EH (cell line): ENCODE results near the gene NUP210L.

Source experiments
- DNase-seq: peaks from one replicate; pipeline ENCODE4 v3.0.0-alpha.2; 2015; ENCODE audit warnings: low read depth

Gene NUP210L

DNA sequence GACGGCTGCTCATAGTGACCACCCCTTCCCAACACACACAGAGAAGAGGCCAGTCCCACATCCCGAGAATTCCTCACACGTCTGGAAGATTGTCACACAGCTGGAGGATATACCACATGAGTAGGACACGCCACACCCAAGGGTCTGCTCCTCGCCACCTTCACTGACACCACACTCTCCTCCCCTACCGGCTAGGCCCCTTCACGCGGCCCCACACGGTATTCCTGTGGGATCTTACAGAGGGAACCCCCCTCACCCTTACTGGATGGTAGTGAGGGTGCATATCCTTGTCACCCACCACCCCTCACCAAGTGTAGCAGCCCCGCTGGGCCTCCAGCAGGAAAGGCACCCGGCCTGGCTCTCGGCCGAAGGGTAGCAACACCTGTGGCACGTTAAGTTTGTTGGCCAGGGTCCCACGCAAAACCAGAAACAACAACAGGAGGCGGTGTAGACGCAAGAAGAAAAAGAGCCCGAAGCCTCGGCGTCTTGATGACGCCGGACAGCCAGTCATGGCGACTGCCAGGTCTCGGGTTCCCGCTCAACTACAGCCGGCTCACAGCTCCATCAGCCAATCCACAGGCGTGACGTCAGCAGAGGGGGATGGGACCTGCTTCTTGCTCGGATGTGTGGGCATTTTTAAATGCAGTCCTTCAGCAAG, at the start of gene NUP210L:
NUP210L (minus strand) TSS at position 540 of the 658 bp plus-strand sequence.
- DNase-seq, result peak; percentile 42

DNA sequence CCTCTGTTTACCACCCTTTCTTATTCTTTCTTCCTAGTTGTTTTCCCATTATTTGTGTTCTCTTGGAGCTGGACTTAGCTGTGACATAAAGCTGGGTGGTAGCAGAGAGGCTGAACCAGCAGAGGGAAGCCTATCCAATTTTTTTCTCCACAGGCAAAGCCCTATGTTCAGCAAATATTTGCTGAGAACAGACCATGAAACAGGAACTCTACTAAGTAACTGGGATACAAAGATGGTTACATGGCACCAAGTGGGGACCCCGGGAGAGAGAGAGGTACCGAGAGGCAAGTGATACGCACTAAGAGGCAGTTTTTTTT, 44.6 kb upstream of the NUP210L start:
- DNase-seq, result peak; percentile 33

DNA sequence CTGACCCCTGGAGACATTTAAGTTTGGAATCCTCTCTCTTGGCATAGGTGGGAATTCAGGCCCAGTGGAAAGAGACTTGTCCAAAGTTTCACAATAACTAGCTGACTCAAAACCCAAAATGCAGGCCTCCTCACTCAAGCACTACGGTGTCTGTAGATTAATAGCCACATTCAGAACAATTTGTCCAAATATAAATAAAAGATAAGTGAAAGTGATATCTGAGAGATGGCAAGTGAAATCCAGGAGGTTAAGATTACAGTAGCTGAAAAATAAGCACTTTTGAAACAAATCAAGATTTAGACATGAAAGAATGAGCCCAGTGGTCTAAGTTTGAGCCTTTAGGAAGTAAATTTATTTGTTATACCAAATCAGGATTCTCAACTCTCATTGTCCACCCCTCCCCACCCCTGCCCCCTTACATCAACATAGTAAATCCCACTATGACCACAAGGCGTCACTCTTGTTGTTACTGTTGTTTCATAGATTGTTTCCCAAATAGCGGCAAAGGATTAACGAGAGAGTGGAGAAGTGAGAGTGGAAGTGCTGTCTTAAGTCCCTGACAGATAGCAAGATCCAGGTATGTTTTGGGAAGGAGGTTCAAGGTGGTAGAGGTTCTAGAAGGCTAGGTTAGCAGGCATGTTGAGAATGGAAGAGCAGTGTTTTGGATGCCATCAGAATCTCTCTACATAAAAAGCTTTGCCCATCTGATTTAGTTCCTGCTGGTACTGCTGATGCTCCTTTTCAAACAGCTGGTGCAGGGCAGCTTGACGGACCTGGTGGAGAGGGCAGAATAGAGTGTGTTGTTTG, 44.1 kb upstream of the NUP210L start:
- peak; percentile 68 for DNase-seq

DNA sequence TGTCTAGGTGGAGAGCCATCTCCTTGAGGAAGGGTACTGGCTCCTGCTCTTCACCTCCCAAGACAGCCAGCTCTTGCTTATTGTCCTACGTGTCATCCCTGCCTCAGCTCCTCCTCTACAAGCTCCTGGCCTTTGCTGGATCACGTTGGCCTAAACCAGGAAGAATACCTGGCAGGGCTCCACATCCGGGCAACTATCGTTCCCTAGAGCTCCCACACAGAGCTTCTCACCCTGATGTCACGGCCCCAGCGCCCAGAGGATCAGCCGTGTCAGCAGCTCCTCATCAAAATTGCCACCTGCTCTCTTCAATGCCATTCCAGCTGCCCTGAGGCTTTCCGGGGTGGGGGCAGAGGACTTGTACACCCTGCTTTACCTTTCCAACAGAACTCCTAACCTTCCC, 38.9 kb upstream of the NUP210L start:
- DNase-seq, result peak; percentile 48

DNA sequence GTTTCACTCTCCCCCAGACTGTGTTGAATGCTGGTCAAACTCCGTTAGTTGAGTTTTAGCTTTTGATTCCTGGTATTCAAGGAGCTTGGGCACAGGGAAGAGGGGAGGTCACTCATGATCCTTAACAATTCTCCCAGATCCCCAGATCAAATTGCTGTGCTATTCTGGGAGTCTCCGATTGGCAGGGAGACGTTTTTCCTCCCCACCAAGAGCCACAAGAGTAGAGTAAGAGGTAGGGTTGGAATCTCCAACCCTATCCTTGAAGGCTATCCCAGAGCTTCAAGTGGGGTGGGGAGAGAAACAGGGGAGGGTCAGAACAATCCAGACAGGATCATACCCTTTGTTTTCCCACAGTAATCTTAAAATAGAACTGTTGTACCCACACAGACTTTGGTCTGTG, 37.6 kb upstream of the NUP210L start:
- DNase-seq, result no peak

DNA sequence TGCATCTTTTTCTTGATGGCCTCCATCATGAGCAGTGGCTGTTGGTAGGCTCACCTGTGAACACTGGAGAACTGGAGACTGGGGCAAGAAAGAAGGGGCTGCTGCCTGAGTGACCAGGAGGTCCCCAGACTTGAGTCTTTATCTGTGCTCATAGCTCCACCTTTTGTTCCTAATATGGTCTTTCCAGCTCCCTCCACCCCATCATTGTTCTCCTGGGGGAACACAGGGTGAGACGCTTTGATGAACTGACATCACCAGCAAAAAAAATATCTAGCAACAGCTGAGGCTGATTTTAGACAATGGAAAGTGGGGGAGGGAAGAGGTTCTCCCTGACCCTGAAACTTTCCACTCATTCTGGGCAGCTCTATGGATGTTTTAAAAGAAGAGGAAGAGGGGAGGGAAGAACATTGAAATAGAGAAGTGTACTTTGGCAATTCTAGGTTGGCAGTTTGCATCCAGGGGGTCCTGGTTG, 37.2 kb upstream of the NUP210L start, which contains the start of gene TPM3:
TPM3 (minus strand) TSS at position 111 of the 472 bp plus-strand sequence; CDS start at position 29, 82 bp downstream.
- no peak for DNase-seq

DNA sequence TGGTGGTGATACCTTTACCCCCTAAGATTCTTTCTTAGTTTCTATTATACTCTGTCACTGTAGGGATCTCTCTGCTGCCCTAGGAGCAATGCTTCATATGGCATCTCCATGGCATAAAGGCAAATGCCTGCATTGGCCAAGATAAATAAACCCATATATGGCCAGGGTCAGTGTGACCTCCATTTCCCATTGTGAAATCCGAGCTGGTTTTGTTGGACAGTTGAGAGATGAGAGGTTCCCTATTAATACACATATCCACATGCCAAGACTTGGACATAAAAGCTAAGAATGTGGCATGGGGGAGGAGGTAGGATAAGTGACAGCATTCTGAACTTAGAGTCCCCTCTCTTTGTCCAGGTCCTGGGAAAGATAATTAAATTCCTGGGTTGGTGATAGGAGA, 35.7 kb upstream of the NUP210L start:
- peak; percentile 89 for DNase-seq

DNA sequence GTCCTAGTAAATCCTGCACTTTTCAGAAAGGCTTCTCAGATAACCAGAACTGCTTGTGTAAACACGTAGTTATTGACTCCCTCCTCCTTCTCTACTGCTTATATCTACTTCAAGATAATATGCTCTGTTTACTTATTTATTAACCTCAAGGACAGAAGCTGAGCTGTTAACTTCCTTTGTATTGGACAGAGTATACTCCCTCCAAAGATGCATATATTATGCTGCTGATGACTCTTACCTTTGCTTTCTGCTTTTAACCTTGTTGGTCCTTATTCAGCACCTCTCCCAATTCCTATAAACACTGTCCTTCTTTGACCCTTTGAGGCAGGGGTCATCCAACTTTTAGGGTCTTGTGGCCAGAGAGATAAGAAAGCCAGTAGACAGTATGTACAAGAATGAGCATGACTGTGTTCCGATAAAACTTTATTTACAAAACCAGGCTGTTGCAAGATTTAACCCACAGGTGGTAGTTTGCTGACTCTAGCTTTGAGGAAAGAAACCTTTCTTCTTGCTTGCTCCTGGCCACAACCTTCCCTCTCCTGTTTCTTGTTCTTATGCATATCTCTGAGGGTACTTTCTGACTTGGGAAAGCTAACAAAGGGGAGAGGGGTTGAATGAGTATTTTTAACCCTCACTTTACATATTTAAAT, 32.1 kb upstream of the NUP210L start:
- no peak for DNase-seq

DNA sequence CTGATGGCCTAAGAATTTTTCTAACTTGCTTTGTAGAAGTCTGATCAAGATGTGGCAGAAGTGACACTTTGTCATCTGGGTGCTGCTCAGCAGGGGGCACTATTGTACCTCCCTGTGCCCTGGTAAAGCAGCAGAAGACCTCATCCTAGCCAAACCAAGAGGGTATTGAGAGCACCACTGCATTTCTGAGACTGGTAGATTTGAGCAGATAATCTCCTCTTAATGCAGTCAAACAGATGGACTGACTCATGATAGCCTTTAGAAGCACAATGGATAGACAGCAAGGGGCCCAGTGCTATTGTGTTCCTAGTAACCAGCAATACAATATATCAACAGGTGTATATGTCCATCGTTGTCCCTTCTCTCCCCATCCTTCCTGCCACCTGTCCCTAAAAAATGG, 31.3 kb upstream of the NUP210L start:
- DNase-seq, result peak; percentile 60

DNA sequence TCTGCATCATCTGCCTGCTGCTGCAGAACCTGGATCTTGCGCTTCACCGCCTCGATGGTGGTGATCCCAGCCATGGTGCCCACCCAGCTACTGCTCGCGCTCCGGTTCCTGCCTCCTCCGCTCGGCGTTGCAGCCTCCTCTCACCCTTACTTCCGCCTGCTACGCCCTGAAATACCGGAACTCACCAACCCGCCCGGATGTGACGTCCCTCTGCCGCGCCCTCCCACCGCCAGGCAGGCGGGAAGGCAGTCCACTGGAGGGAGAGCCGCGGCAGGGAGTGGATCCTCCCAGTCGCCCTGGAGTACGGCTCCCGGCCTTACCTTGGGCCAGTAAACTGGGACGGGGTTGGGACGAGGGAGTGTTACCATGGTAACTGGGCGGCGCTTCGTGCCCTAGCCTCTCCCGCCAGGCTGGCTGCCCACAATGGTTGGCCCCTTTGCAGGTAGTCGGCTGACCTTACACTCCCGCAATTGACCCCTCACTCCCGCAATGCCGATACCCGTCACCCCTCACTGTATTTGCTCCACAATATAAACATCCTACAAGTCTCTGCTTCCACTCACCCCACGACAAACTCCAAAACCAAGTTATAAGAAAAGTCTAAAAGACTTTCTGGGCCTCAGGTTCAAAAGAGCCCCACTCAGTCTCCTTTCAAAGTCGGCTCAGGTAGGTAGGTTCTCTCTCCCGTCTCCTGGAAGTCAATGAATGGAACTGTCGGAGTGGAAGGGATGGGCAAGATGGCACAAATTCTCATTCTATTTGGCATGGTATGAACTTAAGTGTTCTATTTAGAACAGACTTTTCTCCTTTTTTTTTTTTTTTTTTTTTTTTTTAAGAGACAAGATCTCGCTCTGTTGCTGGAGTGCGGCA, 28.4 kb upstream of the NUP210L start:
- DNase-seq, result peak; percentile 97

DNA sequence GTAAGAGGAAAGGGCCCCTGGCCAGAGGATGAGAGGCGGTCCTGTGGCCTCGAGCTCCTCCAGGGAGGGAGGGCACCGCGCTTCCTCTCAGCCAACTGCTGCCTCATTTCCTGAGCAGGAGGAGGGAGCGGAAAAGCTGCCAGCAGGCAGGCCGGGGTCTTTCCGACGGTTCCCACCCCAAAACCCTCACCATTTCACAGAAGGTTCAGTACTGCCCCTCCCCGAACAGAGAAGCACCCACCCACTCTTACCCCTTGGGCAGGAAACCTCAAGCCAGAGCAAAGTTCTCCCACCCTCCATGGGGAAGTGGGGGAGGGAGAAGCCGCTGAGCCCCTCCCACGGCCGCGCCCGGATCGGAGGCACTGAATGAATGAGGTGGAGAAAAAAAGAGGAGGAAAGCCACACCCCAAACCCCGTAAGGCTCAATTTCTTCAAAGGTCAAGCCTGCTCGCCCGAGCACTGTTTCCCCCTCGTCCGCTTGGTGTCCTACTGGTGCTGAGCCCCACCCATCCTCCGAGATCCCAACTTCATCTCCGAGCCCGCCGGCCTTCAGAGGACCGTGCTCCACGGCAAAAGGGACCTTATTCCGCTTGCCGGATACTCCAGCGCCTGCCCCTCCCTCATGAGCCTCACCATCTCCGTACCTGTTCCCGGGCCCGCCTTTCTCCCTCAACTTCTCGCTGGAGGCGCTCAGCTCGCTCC, 27.6 kb upstream of the NUP210L start:
- peak; percentile 80 for DNase-seq

DNA sequence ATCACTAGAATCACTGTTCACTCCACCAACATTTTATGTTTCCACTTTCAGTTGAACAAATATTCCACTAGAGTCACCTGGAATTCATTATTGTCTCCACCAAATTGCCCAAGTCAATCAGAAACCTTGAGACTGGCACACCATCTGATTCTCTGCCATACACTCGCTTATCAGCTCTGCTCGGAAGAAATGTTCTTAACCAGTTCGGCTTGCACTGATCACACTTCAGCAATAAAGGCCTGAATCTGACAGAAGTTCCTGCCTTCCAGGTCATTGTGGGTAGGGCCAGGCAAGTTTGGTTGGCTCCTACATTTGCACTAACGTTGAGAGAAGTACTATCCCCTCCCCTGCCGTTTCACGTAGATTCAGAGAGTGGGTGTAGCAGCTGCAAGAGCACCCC, 27.1 kb upstream of the NUP210L start:
- no peak for DNase-seq

DNA sequence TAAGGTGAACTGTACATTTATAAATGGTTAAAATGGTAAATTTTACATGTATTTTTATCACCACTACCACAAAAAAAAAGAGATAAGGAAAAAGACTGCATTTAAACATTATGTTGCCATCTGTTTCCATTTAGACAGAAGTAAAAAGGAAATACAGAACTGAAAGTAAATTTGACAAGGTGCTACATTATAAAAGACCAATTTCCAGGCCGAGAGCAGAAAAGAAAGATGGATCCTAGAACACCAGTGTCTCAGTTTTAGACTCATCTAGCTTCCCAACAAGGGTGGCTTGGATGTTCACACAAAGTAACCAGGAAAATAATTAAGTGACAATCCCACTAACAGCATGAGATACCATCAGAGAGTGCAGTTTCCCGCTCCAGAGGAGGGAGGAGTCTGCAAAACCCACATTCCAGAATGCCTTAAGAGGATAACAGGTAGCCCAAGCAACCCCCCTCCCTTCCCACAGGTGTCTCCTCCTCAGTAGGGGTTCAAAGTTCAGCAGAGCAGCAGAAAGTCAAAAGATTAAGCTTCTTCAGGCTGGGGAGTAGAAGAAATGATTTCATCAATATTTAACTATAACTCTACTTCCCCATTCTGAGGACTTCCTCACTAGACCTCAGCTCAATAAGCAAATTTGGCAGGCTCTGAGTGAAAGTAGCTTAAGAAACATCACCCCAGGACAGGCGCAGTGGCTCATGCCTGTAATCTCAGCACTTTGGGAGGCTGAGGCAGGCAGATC, 25.2 kb upstream of the NUP210L start:
- no peak for DNase-seq

DNA sequence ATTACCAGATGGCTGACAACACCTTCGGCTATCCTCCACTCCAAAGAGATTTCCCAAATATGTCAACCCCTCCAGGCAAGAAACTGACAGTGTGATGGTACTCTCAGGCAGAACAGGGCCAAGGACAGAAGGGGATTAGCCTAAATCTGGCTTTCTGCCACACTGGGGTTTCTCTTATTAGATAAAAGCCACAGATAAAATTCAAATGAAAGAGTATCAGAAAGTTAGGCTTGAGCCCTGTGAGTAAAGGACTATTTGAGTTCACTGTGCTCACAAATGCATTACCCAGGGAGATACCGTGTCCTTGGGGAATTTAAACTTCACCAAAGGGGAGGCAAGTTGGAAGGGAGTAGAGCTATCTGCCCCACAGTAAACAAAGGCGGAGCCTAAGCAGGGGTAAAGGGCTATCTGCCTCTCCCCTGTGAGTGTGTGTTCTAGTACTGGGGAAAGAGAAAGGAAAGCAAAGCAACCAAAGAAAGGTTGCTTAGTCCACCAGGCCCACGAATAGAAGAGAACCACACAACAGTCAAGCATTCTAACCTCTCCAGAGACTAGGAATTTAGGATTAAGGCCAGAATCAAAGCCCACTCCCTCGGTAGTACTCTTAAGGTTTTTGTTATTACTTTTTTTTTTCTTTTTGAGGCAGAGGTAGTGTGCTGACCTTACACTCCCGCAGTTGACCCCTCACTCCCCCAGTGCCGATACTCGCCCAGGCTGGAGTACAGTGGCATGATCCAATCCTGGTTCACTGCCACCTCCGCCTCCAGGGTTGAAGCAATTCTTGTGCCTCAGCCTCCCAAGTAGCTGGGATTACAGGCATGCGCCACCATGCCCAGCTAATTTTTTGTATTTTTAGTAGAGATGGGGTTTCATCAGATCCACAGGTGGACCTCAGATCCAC, 24.3 kb upstream of the NUP210L start:
- DNase-seq, result peak; percentile 15

DNA sequence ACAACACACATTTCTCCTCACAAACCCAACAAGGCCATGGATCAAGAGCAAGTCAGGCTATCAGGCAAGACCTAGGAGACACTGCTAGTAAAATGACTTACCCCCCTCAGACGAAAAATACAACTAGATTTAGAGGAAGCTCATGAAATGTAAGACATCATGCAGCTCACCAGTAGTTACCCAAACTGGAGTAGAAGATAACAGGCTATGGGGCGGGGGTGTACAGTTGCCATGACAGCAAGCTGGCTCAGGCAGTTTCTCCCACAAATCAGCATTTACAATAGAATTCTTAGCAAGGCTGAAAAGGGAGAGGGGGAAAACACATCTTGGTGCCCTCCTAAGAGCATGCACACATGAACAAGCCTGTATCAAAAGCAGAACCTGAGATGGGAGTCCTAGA, 23.1 kb upstream of the NUP210L start:
- DNase-seq, result no peak

DNA sequence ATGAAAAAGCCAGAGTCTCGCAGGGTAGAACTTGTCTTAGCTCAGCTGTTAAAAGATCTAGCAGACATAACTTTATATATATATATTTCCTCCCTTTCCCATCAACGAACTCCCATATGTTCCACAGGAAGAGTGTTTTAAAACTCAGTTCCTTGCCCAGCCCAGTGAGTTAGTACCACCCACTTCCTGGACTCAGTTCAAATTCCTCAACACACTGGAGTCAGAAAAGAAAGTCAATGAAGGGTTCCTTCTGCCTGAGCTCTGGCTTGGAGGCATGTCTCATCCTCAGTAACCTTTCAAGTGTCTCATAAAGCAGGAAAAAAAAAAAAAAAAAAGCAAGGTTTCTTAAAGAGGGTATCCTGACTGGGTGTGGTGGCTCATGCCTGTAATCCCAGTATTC, 21.5 kb upstream of the NUP210L start:
- peak; percentile 88 for DNase-seq

DNA sequence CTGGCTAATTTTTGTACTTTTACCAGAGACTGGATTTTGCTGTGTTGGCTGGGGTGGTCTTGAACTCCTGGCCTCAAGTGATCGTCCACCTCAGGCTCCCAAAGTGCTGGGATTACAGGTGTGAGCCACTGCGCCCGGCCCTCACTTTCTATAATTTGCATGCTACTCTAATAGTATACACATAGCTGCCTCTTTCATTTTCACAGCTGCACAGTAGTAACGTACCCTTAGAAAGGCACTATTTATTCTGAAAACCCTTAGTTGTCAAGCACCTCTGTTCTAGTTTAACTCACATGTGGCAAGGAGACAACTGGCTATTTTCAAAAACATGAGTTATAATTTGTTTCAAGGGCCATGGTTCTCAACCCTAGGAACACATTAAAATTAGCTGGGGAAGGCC, 19.8 kb upstream of the NUP210L start:
- no peak for DNase-seq

DNA sequence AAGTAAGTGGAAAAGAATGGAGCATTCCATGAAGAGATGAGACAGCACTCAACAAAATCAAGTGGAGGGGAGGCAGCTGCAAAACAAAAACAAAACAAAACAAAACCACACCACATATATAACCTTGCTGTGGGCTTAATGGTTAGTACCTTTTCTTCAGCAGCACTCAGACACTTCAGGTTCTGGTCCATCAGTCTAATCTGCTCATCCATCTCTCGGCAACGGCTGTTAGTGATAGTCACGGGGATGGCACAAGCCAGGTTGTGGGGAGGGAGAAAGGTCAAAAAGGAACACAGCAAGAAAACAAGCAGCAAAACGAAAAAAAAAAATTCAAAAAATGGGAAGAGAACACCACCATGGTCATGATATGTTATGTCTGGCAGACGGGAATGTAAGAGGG, 17.0 kb upstream of the NUP210L start:
- DNase-seq, result no peak

DNA sequence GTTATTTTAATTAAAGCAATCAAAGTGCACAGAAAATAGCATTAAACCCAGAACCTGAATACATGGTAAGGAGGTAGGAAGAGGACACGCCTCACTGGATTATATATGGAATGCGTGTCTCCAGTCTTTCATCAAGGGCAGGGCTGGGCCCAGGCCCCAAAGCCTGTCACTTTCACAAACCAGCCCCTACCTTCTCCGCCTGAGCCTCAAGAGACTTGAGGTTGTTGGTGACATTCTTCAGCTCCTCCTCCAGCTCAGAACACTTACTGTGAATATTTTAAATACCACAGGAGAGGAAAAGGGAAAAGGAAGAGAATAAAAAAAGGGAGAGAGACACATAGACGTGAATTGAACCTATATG, 16.3 kb upstream of the NUP210L start:
- DNase-seq, result no peak
